ENCODE results near the gene DENND6A. TPM values are rescaled to one million over a fixed set of nuclear protein-coding genes. Genes with fewer than 3 reads are reported as not detected.

The DENND6A gene
- total and polyA plus RNA-seq, 2 of the 13 experiments (the other 11 are each of a cell fraction or from before 2014, with no cell fraction given) = 9.4 to 11.1 TPM

DNA sequence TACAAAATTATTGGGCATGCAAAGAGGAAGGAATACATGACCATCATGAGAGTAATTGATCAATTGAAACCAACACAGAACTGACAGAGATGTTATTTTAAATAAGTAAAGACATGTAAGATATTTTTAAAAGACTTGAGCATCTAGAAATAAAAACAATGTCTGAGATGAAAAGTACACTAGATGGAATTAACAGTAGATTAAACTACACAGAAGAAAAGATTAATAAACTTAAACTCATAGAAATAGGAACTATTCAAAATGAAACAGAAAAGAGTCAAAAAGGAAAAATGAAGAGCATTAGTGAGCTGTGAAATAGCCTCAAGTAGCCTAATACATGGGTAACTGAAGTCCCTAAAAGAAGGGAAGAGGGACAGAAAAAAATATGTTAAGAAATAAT lies 87.2 kb downstream of the DENND6A start:
- intact Hi-C loops (cut with micrococcal nuclease; ENCODE audit: unreplicated experiment) (no loop called here), in situ Hi-C loops (cut with HindIII; ENCODE audit: extremely low pct_ligation_motif_present, low pct_unique_long_range_greater_than_20kb) (no loop called here)
- Histone ChIP-seq H3K79me2 (ENCODE audit: insufficient read depth, low read length) (no peaks in the 10 kb centered on the region), H3K4me3 (replicated peaks in 1 of 3; ENCODE audit: insufficient read depth in 1 of 3, low read depth in 2 of 3, low read length in 3 of 3) (no peak overlapping the region), H3K27ac (ENCODE audit: extremely low read length, insufficient read depth, low read length) (no peak overlapping the region), H3K4me1 (ENCODE audit: insufficient read depth, low read length) (peaks cover 12% of the 10 kb centered on the region), H4K20me1 (ENCODE audit: insufficient read depth, low read length) (no peaks in the 10 kb centered on the region), H3K36me3 (replicated peaks in 1 of 2; ENCODE audit: control insufficient read depth in 1 of 2, insufficient read depth in 2 of 2, low read length in 2 of 2) (no peaks in the 10 kb centered on the region), H2AFZ (ENCODE audit: low read length) (no peak overlapping the region), H3K9ac (ENCODE audit: insufficient read depth, low read depth, low read length) (no peak overlapping the region), H3K27me3 (ENCODE audit: control insufficient read depth in 1 of 2, insufficient read depth in 2 of 2, low read length in 2 of 2) (no peaks in the 10 kb centered on the region), H3K4me2 (ENCODE audit: low read depth, low read length) (no peak overlapping the region), H3K9me3 (ENCODE audit: low read length) (no peaks in the 10 kb centered on the region)
- ChIA-PET CTCF (ENCODE audit: low intra/inter-chr PET ratio, low total read pairs) (no interaction called here), POLR2A (no interaction called here)
- FAIRE-seq (no peak), DNase-seq (ENCODE audit: low spot score) (no peak), ATAC-seq (no peak)
- TF ChIP-seq PRPF4 (IDR thresholded peaks at IDR 0.05; ENCODE audit: low read depth, low read length, poor library complexity, severe bottlenecking) = no peak
- no peak for TF ChIP-seq ZNF260 (CRISPR knock-in tag; IDR thresholded peaks at IDR 0.05; ENCODE audit: borderline replicate concordance, low read depth)
- TF ChIP-seq NFIB (CRISPR knock-in tag; IDR thresholded peaks at IDR 0.05; ENCODE audit: borderline replicate concordance) = no peak
- TF ChIP-seq ZNF253 (CRISPR knock-in tag; IDR thresholded peaks at IDR 0.05; ENCODE audit: borderline replicate concordance) = no peak
- no peak for TF ChIP-seq GATAD1 (CRISPR knock-in tag; IDR thresholded peaks at IDR 0.05)
- TF ChIP-seq, protein P1, sequence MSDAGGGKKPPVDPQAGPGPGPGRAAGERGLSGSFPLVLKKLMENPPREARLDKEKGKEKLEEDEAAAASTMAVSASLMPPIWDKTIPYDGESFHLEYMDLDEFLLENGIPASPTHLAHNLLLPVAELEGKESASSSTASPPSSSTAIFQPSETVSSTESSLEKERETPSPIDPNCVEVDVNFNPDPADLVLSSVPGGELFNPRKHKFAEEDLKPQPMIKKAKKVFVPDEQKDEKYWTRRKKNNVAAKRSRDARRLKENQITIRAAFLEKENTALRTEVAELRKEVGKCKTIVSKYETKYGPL (CRISPR knock-in tag; IDR thresholded peaks at IDR 0.05) = no peak
- TF ChIP-seq, protein P2, sequence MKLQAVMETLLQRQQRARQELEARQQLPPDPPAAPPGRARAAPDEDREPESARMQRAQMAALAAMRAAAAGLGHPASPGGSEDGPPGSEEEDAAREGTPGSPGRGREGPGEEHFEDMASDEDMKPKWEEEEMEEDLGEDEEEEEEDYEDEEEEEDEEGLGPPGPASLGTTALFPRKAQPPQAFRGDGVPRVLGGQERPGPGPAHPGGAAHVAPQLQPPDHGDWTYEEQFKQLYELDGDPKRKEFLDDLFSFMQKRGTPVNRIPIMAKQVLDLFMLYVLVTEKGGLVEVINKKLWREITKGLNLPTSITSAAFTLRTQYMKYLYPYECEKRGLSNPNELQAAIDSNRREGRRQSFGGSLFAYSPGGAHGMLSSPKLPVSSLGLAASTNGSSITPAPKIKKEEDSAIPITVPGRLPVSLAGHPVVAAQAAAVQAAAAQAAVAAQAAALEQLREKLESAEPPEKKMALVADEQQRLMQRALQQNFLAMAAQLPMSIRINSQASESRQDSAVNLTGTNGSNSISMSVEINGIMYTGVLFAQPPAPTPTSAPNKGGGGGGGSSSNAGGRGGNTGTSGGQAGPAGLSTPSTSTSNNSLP (IDR thresholded peaks at IDR 0.05; ENCODE audit: low read depth, low read length) = no peak
- no peak for TF ChIP-seq RFX5 (IDR thresholded peaks at IDR 0.05; ENCODE audit: low read depth, low read length)
- TF ChIP-seq, protein P3, sequence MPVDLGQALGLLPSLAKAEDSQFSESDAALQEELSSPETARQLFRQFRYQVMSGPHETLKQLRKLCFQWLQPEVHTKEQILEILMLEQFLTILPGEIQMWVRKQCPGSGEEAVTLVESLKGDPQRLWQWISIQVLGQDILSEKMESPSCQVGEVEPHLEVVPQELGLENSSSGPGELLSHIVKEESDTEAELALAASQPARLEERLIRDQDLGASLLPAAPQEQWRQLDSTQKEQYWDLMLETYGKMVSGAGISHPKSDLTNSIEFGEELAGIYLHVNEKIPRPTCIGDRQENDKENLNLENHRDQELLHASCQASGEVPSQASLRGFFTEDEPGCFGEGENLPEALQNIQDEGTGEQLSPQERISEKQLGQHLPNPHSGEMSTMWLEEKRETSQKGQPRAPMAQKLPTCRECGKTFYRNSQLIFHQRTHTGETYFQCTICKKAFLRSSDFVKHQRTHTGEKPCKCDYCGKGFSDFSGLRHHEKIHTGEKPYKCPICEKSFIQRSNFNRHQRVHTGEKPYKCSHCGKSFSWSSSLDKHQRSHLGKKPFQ (CRISPR knock-in tag; IDR thresholded peaks at IDR 0.05; ENCODE audit: insufficient replicate concordance) = no peak
- TF ChIP-seq MIER2 (CRISPR knock-in tag; IDR thresholded peaks at IDR 0.05) = no peak
- no peak for TF ChIP-seq CBX2 (IDR thresholded peaks at IDR 0.05; ENCODE audit: low read depth, low read length)
- TF ChIP-seq CBX2 (CRISPR knock-in tag; IDR thresholded peaks at IDR 0.05; ENCODE audit: low read depth) = no peak
- TF ChIP-seq KLF6 (CRISPR knock-in tag; IDR thresholded peaks at IDR 0.05) = no peak
- TF ChIP-seq, protein P4, sequence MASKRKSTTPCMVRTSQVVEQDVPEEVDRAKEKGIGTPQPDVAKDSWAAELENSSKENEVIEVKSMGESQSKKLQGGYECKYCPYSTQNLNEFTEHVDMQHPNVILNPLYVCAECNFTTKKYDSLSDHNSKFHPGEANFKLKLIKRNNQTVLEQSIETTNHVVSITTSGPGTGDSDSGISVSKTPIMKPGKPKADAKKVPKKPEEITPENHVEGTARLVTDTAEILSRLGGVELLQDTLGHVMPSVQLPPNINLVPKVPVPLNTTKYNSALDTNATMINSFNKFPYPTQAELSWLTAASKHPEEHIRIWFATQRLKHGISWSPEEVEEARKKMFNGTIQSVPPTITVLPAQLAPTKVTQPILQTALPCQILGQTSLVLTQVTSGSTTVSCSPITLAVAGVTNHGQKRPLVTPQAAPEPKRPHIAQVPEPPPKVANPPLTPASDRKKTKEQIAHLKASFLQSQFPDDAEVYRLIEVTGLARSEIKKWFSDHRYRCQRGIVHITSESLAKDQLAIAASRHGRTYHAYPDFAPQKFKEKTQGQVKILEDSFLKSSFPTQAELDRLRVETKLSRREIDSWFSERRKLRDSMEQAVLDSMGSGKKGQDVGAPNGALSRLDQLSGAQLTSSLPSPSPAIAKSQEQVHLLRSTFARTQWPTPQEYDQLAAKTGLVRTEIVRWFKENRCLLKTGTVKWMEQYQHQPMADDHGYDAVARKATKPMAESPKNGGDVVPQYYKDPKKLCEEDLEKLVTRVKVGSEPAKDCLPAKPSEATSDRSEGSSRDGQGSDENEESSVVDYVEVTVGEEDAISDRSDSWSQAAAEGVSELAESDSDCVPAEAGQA (IDR thresholded peaks at IDR 0.05; ENCODE audit: low read depth) = no peak
- TF ChIP-seq, protein P4 (CRISPR knock-in tag; IDR thresholded peaks at IDR 0.05; ENCODE audit: borderline replicate concordance) = no peak
- TF ChIP-seq ETV6 (CRISPR knock-in tag; conservative IDR thresholded peaks at IDR 0.05) = no peak
- no peak for TF ChIP-seq ZNF616 (CRISPR knock-in tag; IDR thresholded peaks at IDR 0.05; ENCODE audit: low read depth)
- no TSS peak for BruUV-seq (replicated peaks)
